Activated CD4-positive, alpha-beta T cell treated with anti-CD3 and anti-CD28 coated beads, Interleukin-2, Interleukin-4, amounts not matched to agents 100 ng/mL and 50 ng/mL, durations not matched to agents 16 hours and 8 hours (primary cell): ENCODE data around the gene FSTL4.
A peak's percentile ranks its signal among the peaks of the same experiment; 100 is the strongest.

Experiments used
- DNase-seq: peaks from one replicate; pipeline ENCODE4 v3.0.0-alpha.2; 2020; ENCODE audit warnings: low spot score

Gene FSTL4

GRCh38 chr5:133240425-133241091 is 371.8 kb downstream of the FSTL4 start:
- DNase-seq, result peak; percentile 83

DNA sequence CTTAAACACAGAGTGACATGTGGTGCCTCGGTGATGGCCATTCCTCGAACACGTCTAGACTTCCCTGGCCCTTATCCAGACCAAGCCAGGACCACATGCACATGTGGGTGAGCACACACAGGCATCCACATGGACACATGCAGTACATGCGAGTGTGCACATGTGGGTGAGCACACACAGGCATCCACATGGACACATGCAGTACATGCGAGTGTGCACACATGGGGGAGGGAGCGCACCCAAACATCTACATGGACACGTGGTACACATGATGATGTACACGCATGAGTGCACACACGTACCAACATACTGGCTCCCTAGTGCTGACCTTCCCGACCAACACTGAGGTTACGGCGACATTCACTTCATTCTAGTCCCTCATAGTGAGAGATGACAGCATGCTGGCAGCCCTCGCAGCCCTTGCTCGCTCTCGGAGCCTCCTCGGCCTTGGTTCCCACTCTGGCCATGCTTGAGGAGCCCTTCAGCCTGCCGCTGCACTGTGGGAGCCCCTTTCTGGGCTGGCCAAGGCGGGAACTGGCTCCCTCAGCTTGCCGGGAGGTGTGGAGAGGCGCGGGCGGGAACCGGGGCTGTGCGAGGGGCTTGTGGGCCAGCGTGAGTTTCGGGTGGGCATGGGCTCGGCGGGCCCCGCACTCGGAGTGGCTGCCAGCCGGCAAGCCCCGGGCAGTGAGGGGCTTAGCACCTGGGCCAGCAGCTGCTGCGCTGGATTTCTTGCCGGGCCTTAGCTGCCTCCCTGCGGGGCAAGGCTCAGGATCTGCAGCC is 373.7 kb downstream of the FSTL4 start:
- DNase-seq, result no peak

- DNase-seq, result no peak
Observed at GRCh38 chr5:133236976-133237375, 375.4 kb downstream of the FSTL4 start.

GRCh38 chr5:133236541-133236951 is 375.8 kb downstream of the FSTL4 start:
- no peak for DNase-seq

DNA sequence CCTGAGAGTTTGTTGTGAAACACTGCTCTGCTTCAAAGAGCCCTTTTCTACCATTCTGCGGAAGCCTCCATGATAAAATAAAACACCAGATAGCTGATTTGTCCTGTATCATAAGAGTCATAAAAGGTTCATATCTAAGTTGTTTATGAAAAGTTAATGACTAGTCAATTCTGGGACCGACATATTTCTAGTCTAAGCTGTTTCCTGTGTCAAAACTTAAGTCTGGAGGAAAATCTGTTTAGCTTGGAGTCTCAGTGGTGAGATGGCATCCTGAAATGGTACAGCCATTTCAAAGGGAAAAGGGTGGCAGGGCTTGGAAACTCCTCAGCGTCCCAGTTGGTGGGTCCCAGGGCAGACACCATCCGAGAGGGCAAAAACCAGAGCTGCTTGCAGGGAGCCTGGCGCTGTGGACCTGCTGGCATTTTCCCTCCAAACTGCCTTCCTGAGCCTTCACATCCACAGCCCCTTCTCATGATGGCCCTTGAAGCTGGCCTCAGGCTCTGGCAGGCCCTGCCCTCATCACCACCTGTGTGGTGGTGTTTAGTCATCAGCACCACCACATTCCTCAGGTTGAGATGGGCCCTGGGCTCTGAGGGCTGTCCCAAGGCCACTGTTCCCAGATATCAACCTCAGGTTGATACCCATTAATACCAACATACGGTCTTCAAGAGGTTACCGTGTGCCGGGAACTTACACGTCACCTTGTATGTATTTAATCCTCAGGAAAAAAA is 376.5 kb downstream of the FSTL4 start:
- no peak for DNase-seq

- DNase-seq, result no peak
Observed at GRCh38 chr5:133234911-133235310, 377.4 kb downstream of the FSTL4 start.

DNA sequence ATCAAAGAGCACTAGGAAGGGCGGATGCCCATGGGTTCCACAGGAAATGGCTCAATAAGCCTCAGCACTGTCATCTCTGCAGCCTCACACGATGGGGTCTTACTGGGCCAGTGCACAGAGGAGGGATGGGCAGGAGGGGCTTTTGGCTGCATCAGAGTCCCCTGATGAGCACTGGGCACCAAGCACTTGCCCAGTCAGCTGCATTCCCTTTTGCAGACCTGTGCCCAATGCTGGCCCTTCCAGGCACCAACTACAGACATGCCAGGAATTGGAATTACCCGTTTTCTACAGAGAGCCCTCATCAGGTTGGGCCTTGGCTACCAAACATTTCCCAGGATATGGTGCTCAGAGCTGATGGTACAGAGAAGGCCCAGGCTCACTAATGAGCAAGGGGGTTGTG is 378.1 kb downstream of the FSTL4 start:
- no peak for DNase-seq

DNA sequence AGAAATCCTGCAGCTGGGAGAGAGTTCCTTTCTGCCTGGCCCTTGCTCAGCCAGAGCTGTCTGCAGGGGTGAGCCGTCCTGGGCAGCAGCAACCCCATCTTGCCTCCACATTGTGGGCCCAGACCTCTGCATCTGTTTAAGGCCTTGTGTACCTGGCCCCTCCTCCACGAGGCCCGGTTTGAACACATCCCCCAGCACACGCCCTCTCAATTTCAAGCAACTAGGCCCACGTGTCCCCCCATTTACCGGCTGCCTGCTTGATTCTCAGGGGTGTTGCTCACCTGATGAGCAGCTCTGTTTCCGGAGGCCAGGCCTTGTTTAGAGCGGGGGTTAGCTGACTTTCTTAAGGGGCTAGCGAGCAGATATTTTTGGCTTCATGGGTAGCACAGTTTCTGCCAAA is 378.7 kb downstream of the FSTL4 start:
- DNase-seq, result no peak

DNA sequence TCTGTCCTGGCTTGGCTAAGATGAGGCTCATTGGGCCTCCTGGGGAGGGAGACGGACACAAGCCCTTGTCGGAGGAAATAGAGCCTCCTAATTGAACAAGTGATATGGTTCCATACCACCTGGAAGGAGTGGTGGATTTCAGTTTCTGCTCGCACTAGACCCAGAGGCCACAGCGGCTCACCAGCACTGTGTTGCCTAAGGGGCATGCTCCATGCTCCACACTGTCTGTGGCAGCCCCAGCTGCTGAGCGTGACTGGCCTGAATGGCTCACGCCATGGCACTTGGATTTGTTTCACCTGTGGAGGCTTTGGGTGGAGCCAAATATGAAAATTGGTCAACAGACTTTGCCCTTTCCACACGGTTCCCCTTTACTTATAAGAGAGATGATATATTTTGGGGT is 379.4 kb downstream of the FSTL4 start:
- DNase-seq, result no peak

GRCh38 chr5:133232435-133232834 is 379.9 kb downstream of the FSTL4 start:
- no peak for DNase-seq

DNA sequence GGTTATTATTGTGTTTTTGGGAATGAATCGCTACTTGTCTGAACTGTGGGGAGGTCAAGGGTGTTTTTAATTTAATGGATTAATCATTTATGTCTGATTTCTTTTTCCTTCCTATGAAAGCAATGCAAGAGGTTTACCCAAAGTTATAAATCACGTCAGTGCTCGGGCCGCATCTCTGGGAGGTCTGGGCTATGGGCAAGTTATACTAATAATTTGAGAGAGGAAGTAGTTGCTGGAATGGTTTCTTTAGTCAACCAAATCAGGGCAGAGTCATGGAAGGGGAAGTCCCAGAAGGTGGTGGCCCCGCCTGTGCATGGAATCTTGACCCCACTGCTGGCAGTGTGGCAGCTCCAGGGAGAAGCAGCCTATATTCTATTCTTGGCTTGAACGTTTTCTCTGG is 380.3 kb downstream of the FSTL4 start:
- DNase-seq, result no peak

- DNase-seq, result no peak
Observed at GRCh38 chr5:133230823-133231578, 381.3 kb downstream of the FSTL4 start.

- DNase-seq, result no peak
Observed at GRCh38 chr5:133229931-133230664, 382.2 kb downstream of the FSTL4 start.

GRCh38 chr5:133228316-133228715 is 384.0 kb downstream of the FSTL4 start:
- DNase-seq, result no peak

DNA sequence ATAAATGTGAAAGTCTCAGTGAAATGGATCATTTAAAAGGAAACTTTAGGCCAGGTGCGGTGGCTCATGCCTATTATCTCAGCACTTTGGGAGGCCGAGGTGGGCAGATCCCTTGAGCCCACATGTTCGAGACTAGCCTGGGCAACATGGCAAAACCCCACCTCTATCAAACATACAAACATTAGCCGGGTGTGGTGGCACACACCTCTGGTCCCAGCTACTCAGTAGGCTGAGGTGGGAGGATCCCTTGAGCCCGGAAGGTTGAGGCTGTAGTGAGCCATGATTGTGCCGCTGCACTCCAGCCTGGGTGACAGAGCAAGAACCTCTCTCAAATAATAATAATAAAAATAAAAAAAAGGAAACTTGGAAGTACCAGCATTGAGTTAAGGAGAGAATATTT is 384.4 kb downstream of the FSTL4 start:
- DNase-seq, result no peak

DNA sequence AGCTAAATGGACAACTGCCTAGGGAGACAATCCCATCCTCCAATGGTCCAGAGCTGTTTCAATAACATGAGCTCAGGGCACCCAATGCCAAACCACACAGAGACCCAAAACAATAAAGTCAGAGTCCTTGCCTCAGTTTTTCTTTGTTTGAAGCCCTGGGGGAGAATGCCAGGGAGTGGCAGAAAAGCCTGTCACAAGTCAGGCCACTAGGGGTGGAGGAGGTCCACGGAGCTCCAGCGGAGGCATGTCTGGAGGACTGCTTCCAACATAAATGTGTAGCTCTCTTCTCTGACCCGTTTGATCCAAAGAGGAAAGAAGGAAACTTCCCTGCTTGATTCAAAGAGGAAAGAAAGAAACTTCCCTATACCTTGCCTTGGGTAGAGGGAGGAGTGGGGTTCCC is 385.3 kb downstream of the FSTL4 start:
- DNase-seq, result no peak

GRCh38 chr5:133226186-133226585 is 386.2 kb downstream of the FSTL4 start:
- no peak for DNase-seq

DNA sequence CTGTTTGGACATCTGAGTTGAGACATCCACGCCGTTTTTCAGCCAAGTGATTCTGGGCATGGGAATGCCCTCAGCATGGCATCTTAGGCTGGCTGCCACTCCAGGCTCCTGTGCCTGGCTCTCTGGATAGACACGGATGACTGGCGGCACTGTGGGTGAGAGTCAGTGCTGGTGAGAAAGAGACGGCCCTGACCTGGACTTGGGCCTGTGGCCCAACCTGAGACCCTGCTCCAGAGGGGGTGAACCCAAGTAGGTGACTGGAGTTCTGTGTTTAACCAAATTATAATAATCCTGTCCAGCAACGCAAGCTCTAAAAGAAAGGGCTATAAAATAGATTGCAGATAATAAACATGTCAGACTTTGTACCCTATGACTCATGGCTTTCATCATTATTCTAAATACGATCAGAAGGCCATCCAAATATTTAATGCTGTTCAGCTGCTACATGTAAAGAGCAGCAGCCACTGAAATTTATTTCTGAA is 386.6 kb downstream of the FSTL4 start:
- DNase-seq, result no peak

GRCh38 chr5:133222979-133223378 is 389.4 kb downstream of the FSTL4 start:
- DNase-seq, result no peak

DNA sequence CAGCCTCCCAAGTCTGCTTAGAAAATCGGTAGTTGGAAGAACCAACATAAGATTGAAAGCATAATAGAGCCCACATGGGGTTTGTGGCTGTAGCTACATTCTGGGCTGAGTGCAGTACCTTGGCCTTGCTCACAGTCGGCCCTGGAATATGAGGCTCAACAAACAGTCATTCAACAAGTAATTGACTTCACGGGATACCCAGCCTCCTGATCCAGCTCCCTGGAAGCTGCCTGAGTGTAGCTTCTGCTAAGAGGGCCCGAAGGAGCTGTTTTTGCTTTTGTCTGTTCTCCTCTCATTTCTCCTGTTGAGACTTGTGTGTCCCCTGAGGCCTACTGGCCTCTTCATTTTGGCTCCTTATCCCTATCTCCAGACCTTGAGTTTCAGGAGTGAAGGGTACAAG is 389.8 kb downstream of the FSTL4 start:
- DNase-seq, result no peak

- DNase-seq, result no peak
Observed at GRCh38 chr5:133222040-133222439, 390.3 kb downstream of the FSTL4 start.
